HG03066 (cell line): Measurements from ENCODE around the gene MTCH1.

Experiments used
- ATAC-seq: cut with Tn5 transposase; IDR thresholded peaks from one replicate; pipeline ENCODE4 v1.9.1; 2021; ENCODE audit warnings: low read depth; ENCODE audit not compliant: unreplicated experiment

The MTCH1 gene

GRCh38 chr6:37017606-37018197 lies 31.7 kb upstream of the MTCH1 start:
- no peak for ATAC-seq

GRCh38 chr6:37016995-37017394 lies 31.0 kb upstream of the MTCH1 start:
- no peak for ATAC-seq

GRCh38 chr6:37015532-37015931 lies 29.5 kb upstream of the MTCH1 start:
- no peak for ATAC-seq

GRCh38 chr6:37014667-37015066 lies 28.7 kb upstream of the MTCH1 start:
- no peak for ATAC-seq

GRCh38 chr6:37013516-37014491 lies 27.8 kb upstream of the MTCH1 start:
- no peak for ATAC-seq

- ATAC-seq, result no peak
Measured at GRCh38 chr6:37011656-37012378, 25.8 kb upstream of the MTCH1 start.

GRCh38 chr6:37010402-37010892 lies 24.5 kb upstream of the MTCH1 start:
- no peak for ATAC-seq

- no peak for ATAC-seq
Measured at GRCh38 chr6:37008484-37009465, 22.8 kb upstream of the MTCH1 start.

GRCh38 chr6:37007340-37008043 lies 21.5 kb upstream of the MTCH1 start:
- ATAC-seq, result no peak

- ATAC-seq, result no peak
Measured at GRCh38 chr6:37006793-37007339, 20.9 kb upstream of the MTCH1 start.

GRCh38 chr6:37005827-37006567 lies 20.0 kb upstream of the MTCH1 start:
- ATAC-seq, result peak; percentile 3

GRCh38 chr6:37005061-37005810 lies 19.2 kb upstream of the MTCH1 start, which contains the start of gene FGD2:
Gene FGD2 (plus strand): TSS chr6:37005655. CDS start chr6:37005818, 163 bp downstream.
- ATAC-seq, result peak; percentile 59

GRCh38 chr6:37004044-37004980 lies 18.3 kb upstream of the MTCH1 start:
- no peak for ATAC-seq

- ATAC-seq, result no peak
Measured at GRCh38 chr6:36999751-37000125, 13.7 kb upstream of the MTCH1 start.

GRCh38 chr6:36999061-36999750 lies 13.2 kb upstream of the MTCH1 start:
- no peak for ATAC-seq

GRCh38 chr6:36998723-36999038 lies 12.7 kb upstream of the MTCH1 start:
- no peak for ATAC-seq
